Stimulated activated naive CD8-positive, alpha-beta T cell treated with anti-CD3 and anti-CD28 coated beads, Interleukin-15, Interleukin-2, amounts not matched to agents 100 ng/mL and 50 ng/mL, for 24 hours (primary cell): ENCODE data around the gene FAN1.
"Not testable (repeated sequence)": the region's sequence is repeated elsewhere in the genome, so short reads cannot be mapped to it uniquely, and the experiment has no call there.

Experiments
- H3K27ac Mint-ChIP-seq: one replicate; pipeline ENCODE4 v1.8.0; 2021; ENCODE audit warnings: mild to moderate bottlenecking, mixed read lengths
- H3K27me3 Mint-ChIP-seq: one replicate; pipeline ENCODE4 v1.8.0; 2021; ENCODE audit warnings: mixed read lengths
- H3K36me3 Mint-ChIP-seq: one replicate; pipeline ENCODE4 v1.8.0; 2021; ENCODE audit warnings: low read depth, mixed read lengths
- H3K4me1 Mint-ChIP-seq: one replicate; pipeline ENCODE4 v1.8.0; 2021; ENCODE audit warnings: low read depth, mixed read lengths
- H3K4me3 Mint-ChIP-seq: one replicate; pipeline ENCODE4 v1.8.0; 2021; ENCODE audit warnings: mild to moderate bottlenecking, mixed read lengths
- H3K9me3 Mint-ChIP-seq: one replicate; pipeline ENCODE4 v1.8.0; 2021; ENCODE audit warnings: mixed read lengths

The FAN1 gene

GRCh38 chr15:30903497-30904187, at the start of gene FAN1:
Gene FAN1 (plus strand): TSS chr15:30903915. CDS start chr15:30904664, 749 bp downstream.
- Mint-ChIP-seq H3K9me3 (no peaks in the 10 kb centered on the region), H3K4me3 (peak within 1 kb of the TSS; percentile 93), H3K27me3 (no peaks in the 10 kb centered on the region), H3K4me1 (peaks cover 34% of the 10 kb centered on the region), H3K36me3 (peaks cover 35% of the 10 kb centered on the region), H3K27ac (peak within 1 kb of the TSS; percentile 91)

DNA sequence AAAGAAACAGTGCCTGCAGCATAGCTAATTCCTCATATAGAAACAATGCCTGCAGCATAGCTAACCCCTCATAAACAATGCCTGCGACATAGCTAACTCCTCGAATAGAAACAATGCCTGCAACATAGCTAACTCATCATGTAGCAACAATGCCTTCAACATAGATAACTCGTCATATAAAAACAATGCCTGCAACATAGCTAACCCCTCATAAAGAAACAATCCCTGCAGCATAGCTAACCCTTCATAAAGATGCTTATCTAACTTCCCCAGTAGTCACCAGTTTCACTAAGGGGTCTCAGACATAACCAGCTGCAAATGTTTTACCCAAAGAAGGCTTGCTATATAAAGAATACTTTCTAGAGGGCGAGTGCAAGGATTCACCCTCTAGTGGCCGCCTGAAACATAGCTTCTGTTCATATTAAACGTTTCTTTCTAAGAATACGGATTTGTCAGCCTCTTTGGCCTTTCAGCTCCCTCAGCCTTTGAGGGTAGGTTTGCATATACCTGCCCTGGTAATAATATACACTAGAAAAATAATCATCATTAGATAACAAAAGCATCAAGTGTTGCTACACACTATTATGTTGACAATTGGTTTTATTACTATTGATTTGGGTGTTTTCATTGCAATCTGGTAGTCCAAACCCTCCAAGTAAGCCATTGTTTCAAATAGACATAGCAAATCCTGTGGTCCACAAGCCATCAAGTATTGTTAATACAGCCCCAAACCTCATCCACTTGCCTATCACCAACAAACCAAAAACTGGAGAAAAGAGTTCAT, 44.4 kb upstream of the FAN1 start:
- no peaks in the 10 kb centered on the region for H3K9me3 Mint-ChIP-seq

DNA sequence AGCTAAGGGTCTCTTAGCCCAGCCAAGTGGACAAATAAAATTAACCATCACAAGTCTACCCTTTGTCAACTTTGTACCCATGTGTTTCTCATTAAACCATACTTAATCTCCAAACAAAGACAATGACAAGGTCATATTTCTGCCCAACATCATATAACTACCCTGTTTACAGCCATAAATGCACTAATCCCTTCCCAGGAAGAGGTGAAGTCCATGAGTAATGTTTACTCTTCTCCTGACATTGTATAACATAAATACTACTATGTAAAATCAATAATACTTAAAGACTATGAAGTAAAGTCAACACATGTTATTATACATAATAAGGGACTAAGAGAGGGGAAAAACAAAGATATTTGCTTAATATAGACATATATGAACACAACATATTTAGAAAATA, 38.5 kb upstream of the FAN1 start:
- Mint-ChIP-seq H3K36me3 (no peaks in the 10 kb centered on the region), H3K27me3 (no peaks in the 10 kb centered on the region), H3K27ac (no peak overlapping the region), H3K4me3 (no peak overlapping the region), H3K9me3 (no peaks in the 10 kb centered on the region), H3K4me1 (no peaks in the 10 kb centered on the region)

More for the DNA sequence above, 44.4 kb upstream of the FAN1 start:
- Mint-ChIP-seq H3K4me3 (no peak overlapping the region), H3K36me3 (no peaks in the 10 kb centered on the region), H3K4me1 (no peaks in the 10 kb centered on the region), H3K27me3 (no peaks in the 10 kb centered on the region), H3K27ac (no peak overlapping the region)

- H3K27me3 Mint-ChIP-seq, result no peaks in the 10 kb centered on the region
- peaks cover 13% of the 10 kb centered on the region for H3K4me1 Mint-ChIP-seq
- H3K9me3 Mint-ChIP-seq, result no peaks in the 10 kb centered on the region
- H3K27ac Mint-ChIP-seq, result no peak overlapping the region
- H3K4me3 Mint-ChIP-seq, result no peak overlapping the region
- no peaks in the 10 kb centered on the region for H3K36me3 Mint-ChIP-seq
These were observed 33.0 kb upstream of the FAN1 start for GRCh38 chr15:30870681-30871080.

DNA sequence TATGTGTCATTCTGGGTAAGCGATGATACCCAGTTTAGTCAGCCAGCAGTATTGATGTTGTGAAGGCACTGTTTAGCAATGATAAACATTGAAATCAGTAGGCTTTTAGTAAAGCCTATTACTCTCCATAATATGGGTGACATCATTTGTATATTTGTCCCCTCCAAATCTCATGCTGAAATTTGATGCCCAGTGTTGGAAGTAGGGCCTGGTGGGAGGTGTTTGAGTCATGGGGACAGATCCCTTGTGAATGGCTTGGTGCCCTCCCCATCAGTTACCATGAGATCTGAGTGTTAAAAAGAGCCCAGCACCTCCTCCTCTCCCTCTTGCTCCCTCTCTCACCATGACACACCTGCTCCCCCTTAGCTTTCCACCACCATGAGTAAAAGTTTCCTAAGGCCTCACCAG, 31.4 kb upstream of the FAN1 start:
- Mint-ChIP-seq H3K27ac (peak overlapping the region; percentile 66), H3K4me1 (peaks cover 13% of the 10 kb centered on the region), H3K9me3 (no peaks in the 10 kb centered on the region), H3K4me3 (no peak overlapping the region), H3K27me3 (no peaks in the 10 kb centered on the region), H3K36me3 (no peaks in the 10 kb centered on the region)

GRCh38 chr15:30877070-30877469, 26.6 kb upstream of the FAN1 start:
- Mint-ChIP-seq H3K4me1 (peaks cover 14% of the 10 kb centered on the region), H3K36me3 (peaks cover 4% of the 10 kb centered on the region), H3K27me3 (peaks cover 5% of the 10 kb centered on the region), H3K9me3 (peaks cover 4% of the 10 kb centered on the region), H3K4me3 (no peak overlapping the region), H3K27ac (no peak overlapping the region)

GRCh38 chr15:30878515-30878914, 25.2 kb upstream of the FAN1 start:
- peaks cover 4% of the 10 kb centered on the region for H3K9me3 Mint-ChIP-seq
- no peak overlapping the region for H3K27ac Mint-ChIP-seq
- H3K4me3 Mint-ChIP-seq, result no peak overlapping the region
- peaks cover 7% of the 10 kb centered on the region for H3K4me1 Mint-ChIP-seq
- H3K36me3 Mint-ChIP-seq, result peaks cover 4% of the 10 kb centered on the region
- peaks cover 5% of the 10 kb centered on the region for H3K27me3 Mint-ChIP-seq

GRCh38 chr15:30882849-30883433, 20.8 kb upstream of the FAN1 start:
- Mint-ChIP-seq H3K4me1 (peaks cover 7% of the 10 kb centered on the region), H3K27me3 (peaks cover 5% of the 10 kb centered on the region), H3K9me3 (peaks cover 4% of the 10 kb centered on the region), H3K4me3 (no peak overlapping the region), H3K36me3 (peaks cover 4% of the 10 kb centered on the region), H3K27ac (no peak overlapping the region)

DNA sequence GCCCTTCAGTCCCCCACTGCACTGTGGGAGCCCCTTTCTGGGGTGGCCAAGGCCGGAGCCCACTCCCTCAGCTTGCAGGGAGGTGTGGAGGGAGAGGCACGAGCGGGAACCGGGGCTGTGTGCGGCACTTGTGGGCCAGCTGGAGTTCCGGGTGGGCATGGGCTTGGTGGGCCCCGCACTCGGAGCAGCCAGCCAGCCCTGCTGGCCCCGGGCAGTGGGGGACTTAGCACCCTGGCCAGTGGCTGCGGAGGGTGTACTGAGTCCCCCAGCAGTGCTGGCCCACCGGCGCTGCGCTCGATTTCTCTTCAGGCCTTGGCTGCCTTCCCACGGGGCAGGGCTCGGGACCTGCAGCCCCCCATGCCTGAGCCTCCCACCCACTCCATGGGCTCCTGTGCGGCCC, 20.0 kb upstream of the FAN1 start:
- not testable (repeated sequence) for H3K27ac Mint-ChIP-seq, H3K4me1 Mint-ChIP-seq

GRCh38 chr15:30885814-30886213, 17.9 kb upstream of the FAN1 start:
- no peak overlapping the region for H3K27ac Mint-ChIP-seq
- no peaks in the 10 kb centered on the region for H3K9me3 Mint-ChIP-seq
- peaks cover 4% of the 10 kb centered on the region for H3K4me1 Mint-ChIP-seq
- H3K36me3 Mint-ChIP-seq, result no peaks in the 10 kb centered on the region
- H3K27me3 Mint-ChIP-seq, result peaks cover 5% of the 10 kb centered on the region
- H3K4me3 Mint-ChIP-seq, result no peak overlapping the region

More for the DNA sequence above, 20.0 kb upstream of the FAN1 start:
- not testable (repeated sequence) for H3K9me3 Mint-ChIP-seq, H3K4me3 Mint-ChIP-seq, H3K27me3 Mint-ChIP-seq, H3K36me3 Mint-ChIP-seq

DNA sequence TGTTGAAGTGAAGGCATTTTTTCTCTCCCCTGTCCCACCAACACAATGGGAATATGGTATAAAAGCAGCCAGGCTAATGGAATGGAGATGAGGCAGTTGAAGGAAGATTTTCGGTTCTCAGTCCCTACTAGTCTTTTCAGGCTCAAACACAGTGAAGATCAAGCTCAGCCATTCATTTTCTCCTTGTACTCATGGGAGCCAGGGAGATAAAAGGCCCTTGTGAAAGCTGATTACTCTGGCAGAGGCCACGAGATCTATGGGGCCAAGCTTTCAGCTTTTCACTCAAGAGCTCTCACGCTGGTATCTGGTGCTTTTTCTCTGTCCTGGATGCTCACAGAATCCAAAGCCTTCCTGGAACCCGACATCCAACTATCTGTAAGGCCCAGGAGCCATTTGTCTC, 14.5 kb upstream of the FAN1 start:
- H3K27ac Mint-ChIP-seq, result no peak overlapping the region
- H3K4me3 Mint-ChIP-seq, result no peak overlapping the region
- H3K4me1 Mint-ChIP-seq, result peaks cover under 1% of the 10 kb centered on the region
- H3K36me3 Mint-ChIP-seq, result no peaks in the 10 kb centered on the region
- no peaks in the 10 kb centered on the region for H3K9me3 Mint-ChIP-seq
- no peaks in the 10 kb centered on the region for H3K27me3 Mint-ChIP-seq

GRCh38 chr15:30895461-30896210, 8.1 kb upstream of the FAN1 start:
- Mint-ChIP-seq H3K9me3 (no peaks in the 10 kb centered on the region), H3K4me1 (peaks cover 3% of the 10 kb centered on the region), H3K27ac (no peak overlapping the region), H3K27me3 (no peaks in the 10 kb centered on the region), H3K36me3 (no peaks in the 10 kb centered on the region), H3K4me3 (no peak overlapping the region)

DNA sequence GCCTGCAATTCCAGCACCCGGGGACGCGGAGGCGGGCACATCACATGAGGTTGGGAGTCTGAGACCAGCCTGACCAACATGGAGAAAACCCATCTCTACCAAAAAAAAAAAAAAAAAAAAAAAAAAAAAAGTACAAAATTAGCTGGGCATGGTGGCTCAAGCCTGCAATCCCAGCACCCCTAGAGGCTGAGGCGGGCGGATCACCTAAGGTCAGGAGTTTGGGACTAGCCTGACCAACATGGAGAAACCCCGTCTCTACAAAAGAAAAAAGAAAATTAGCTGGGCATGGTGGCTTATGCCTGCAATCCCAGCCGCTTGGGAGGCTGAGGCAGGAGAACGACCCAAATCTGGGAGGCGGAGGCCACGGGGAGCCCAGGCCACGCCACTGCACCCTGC, 7.5 kb upstream of the FAN1 start:
- H3K27me3 Mint-ChIP-seq, result no peaks in the 10 kb centered on the region
- H3K27ac Mint-ChIP-seq, result no peak overlapping the region
- no peak overlapping the region for H3K4me3 Mint-ChIP-seq
- no peaks in the 10 kb centered on the region for H3K9me3 Mint-ChIP-seq
- H3K4me1 Mint-ChIP-seq, result peaks cover 3% of the 10 kb centered on the region
- no peaks in the 10 kb centered on the region for H3K36me3 Mint-ChIP-seq

DNA sequence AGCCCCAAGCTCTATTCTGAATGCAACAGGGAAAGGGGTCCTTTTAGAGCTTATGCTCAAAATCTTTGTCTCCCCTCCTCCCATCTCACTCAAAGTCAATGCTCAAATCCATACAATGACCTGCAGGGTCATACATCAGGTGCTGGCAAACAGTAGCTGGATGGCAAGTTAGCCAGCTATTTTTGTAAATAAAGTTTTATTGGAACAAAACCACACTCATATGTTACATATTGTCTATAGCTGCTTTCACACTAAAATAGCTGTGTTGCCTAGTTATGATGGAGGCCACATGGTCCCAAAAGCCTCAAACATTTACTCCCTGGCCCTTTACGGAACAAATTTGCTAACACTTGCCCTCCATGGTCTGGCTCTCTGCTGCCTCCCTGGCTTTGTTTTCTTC, 1.8 kb upstream of the FAN1 start:
- Mint-ChIP-seq H3K36me3 (peaks cover 26% of the 10 kb centered on the region), H3K4me1 (peaks cover 31% of the 10 kb centered on the region), H3K9me3 (no peaks in the 10 kb centered on the region), H3K27ac (no peak overlapping the region), H3K27me3 (no peaks in the 10 kb centered on the region), H3K4me3 (no peak overlapping the region)

GRCh38 chr15:30904812-30905211, 1.1 kb downstream of the FAN1 start:
- Mint-ChIP-seq H3K4me3 (peak overlapping the region; percentile 93), H3K36me3 (peaks cover 46% of the 10 kb centered on the region), H3K4me1 (peaks cover 38% of the 10 kb centered on the region), H3K27me3 (no peaks in the 10 kb centered on the region), H3K27ac (no peak overlapping the region), H3K9me3 (no peaks in the 10 kb centered on the region)
